Epithelial cell of esophagus (primary cell): ENCODE data around the gene OR2AG2.

Experiments used
- DNase-seq: peaks from one replicate; pipeline ENCODE4 v3.0.0; 2010; ENCODE audit warnings: low read depth
- H3K4me3 ChIP-seq: 2 replicates; pipeline ENCODE4 v1.5.1; 2011; ENCODE audit warnings: mild to moderate bottlenecking, low read length, control low read depth
- CTCF ChIP-seq: IDR thresholded peaks from 2 replicates; pipeline ENCODE4 v1.5.1; 2011; ENCODE audit warnings: low read depth, mild to moderate bottlenecking, low read length, control low read depth, inconsistent platforms; ENCODE audit not compliant: insufficient read depth; ENCODE audit errors: missing control alignments

OR2AG2 gene

GRCh38 chr11:6733326-6734275, 38.2 kb downstream of the OR2AG2 start:
- no peak for TF ChIP-seq CTCF
- DNase-seq = no peak
- no peak overlapping the region for H3K4me3 ChIP-seq

- no peak for TF ChIP-seq CTCF
- DNase-seq = no peak
- no peak overlapping the region for H3K4me3 ChIP-seq
Measured at GRCh38 chr11:6727971-6728760, 43.6 kb downstream of the OR2AG2 start.

GRCh38 chr11:6725386-6725896, 46.3 kb downstream of the OR2AG2 start:
- TF ChIP-seq CTCF = no peak
- no peak for DNase-seq
- no peak overlapping the region for H3K4me3 ChIP-seq

- no peak for TF ChIP-seq CTCF
- H3K4me3 ChIP-seq = no peak overlapping the region
- no peak for DNase-seq
Measured at GRCh38 chr11:6724013-6724412, 47.8 kb downstream of the OR2AG2 start.

GRCh38 chr11:6721343-6721742, 50.4 kb downstream of the OR2AG2 start:
- H3K4me3 ChIP-seq = no peak overlapping the region

GRCh38 chr11:6719576-6719975, 52.2 kb downstream of the OR2AG2 start:
- no peak for DNase-seq
- H3K4me3 ChIP-seq = no peak overlapping the region
- TF ChIP-seq CTCF = no peak

More at GRCh38 chr11:6721343-6721742, 50.4 kb downstream of the OR2AG2 start:
- no peak for DNase-seq
- no peak for TF ChIP-seq CTCF
